ENCODE results near the gene NUP54. TPM values are rescaled to one million over a fixed set of nuclear protein-coding genes. Genes with fewer than 3 reads are reported as not detected.

The NUP54 gene
- total and polyA plus RNA-seq, 8 donors = 26.8 to 118 (median 88.5) TPM

- intact Hi-C loops (cut with DNase I) = no loop called here
- ATAC-seq (no peak), DNase-seq (no peak)
- no peaks in the 10 kb centered on the region for H3K27me3 ChIP-seq
- H3K4me1 ChIP-seq = peaks cover 0 to 3% of the 10 kb centered on the region in 2 donors
- H3K9me3 ChIP-seq = no peaks in the 10 kb centered on the region
- no peak overlapping the region for H3K27ac ChIP-seq
- H3K4me3 ChIP-seq = no peak overlapping the region
- no peak for TF ChIP-seq CTCF (IDR thresholded peaks at IDR 0.05)
- H3K36me3 ChIP-seq = peaks cover 0 to 49% of the 10 kb centered on the region in 2 donors
Measured at GRCh38 chr4:76182463-76182862, 34.3 kb upstream of the NUP54 start.

- Histone ChIP-seq H3K36me3 (peaks cover 0 to 57% of the 10 kb centered on the region in 2 donors), H3K9me3 (no peaks in the 10 kb centered on the region), H3K27me3 (no peaks in the 10 kb centered on the region), H3K27ac (no peak overlapping the region), H3K4me1 (peaks cover 0 to 3% of the 10 kb centered on the region in 2 donors), H3K4me3 (no peak overlapping the region)
- TF ChIP-seq CTCF (IDR thresholded peaks at IDR 0.05) = peak; percentile 83 to 84
- intact Hi-C loops (cut with DNase I) = no loop called here
- peak; percentile 96 for ATAC-seq
- peak; percentile 75 to 88 (median 84) for DNase-seq
Measured at GRCh38 chr4:76179398-76180318, 31.5 kb upstream of the NUP54 start.

GRCh38 chr4:76178296-76178695 lies 30.1 kb upstream of the NUP54 start:
- ATAC-seq (no peak), DNase-seq (no peak)
- Histone ChIP-seq H3K4me3 (no peak overlapping the region), H3K36me3 (peaks cover 4 to 64% of the 10 kb centered on the region in 2 donors), H3K27me3 (no peaks in the 10 kb centered on the region), H3K9me3 (no peaks in the 10 kb centered on the region), H3K27ac (no peak overlapping the region), H3K4me1 (peaks cover 0 to 3% of the 10 kb centered on the region in 2 donors)
- intact Hi-C loops (cut with DNase I) = no loop called here
- TF ChIP-seq CTCF (IDR thresholded peaks at IDR 0.05) = no peak

- intact Hi-C loops (cut with DNase I) = no loop called here
- no peak for DNase-seq
- no peak for TF ChIP-seq CTCF (IDR thresholded peaks at IDR 0.05)
- peaks cover 0 to 3% of the 10 kb centered on the region in 2 donors for H3K4me1 ChIP-seq
- H3K27me3 ChIP-seq = no peaks in the 10 kb centered on the region
- no peak overlapping the region for H3K27ac ChIP-seq
- H3K36me3 ChIP-seq = peaks cover 4 to 70% of the 10 kb centered on the region in 2 donors
- H3K4me3 ChIP-seq = no peak overlapping the region
- no peaks in the 10 kb centered on the region for H3K9me3 ChIP-seq
- ATAC-seq = no peak
Measured at GRCh38 chr4:76177709-76178108, 29.5 kb upstream of the NUP54 start.

- H3K27me3 ChIP-seq = no peaks in the 10 kb centered on the region
- H3K4me1 ChIP-seq = peaks cover 0 to 3% of the 10 kb centered on the region in 2 donors
- no peak for ATAC-seq
- no peak for DNase-seq
- TF ChIP-seq CTCF (IDR thresholded peaks at IDR 0.05) = no peak
- no peak overlapping the region for H3K27ac ChIP-seq
- intact Hi-C loops (cut with DNase I) = no loop called here
- H3K9me3 ChIP-seq = no peaks in the 10 kb centered on the region
- no peak overlapping the region for H3K4me3 ChIP-seq
- H3K36me3 ChIP-seq = peaks cover 4 to 83% of the 10 kb centered on the region in 2 donors
Measured at GRCh38 chr4:76175336-76175735, 27.1 kb upstream of the NUP54 start.
